Body of pancreas (tissue), 4 donors: ENCODE measurements around the gene ZBTB16. TPM values are rescaled to one million over a fixed set of nuclear protein-coding genes. Genes with fewer than 3 reads are reported as not detected.

Experiments used
- ATAC-seq: fragments of 150-250 bp; one replicate; pipeline ENCODE4 v1.9.1; 2016
- DNase-seq, 4 donors: peaks; one replicate each; pipeline ENCODE4 v3.0.0-alpha.2; 2019
- H3K27ac ChIP-seq, 4 donors: fragments of 200-600 bp; sonication (generic); 1 replicate in 3 of 4; 2 replicates in 1 of 4; pipeline versions ENCODE4 v1.5.1 to v1.6.1; 2016 to 2019; ENCODE audit warnings: mild to moderate bottlenecking in 1 of 4, mixed read lengths in 1 of 4, moderate library complexity in 1 of 4
- H3K27me3 ChIP-seq, 2 donors: fragments of 200-600 bp; sonication (generic); one replicate each; pipeline ENCODE4 v1.6.0; 2016; ENCODE audit warnings: mild to moderate bottlenecking in 1 of 2
- H3K36me3 ChIP-seq, 2 donors: fragments of 200-600 bp; sonication (generic); replicated peaks in 1 of 2; 2 replicates each; pipeline ENCODE4 v1.5.1; 2016; ENCODE audit warnings: low read depth in 2 of 2; ENCODE audit not compliant: insufficient read depth in 1 of 2
- H3K4me1 ChIP-seq: fragments of 200-600 bp; sonication (generic); one replicate; pipeline ENCODE4 v1.6.0; 2016
- H3K4me3 ChIP-seq, 2 donors: fragments of 200-600 bp; sonication (generic); 1 replicate in 1 of 2; 2 replicates in 1 of 2; pipeline ENCODE4 v1.5.1; 2016 to 2019
- H3K9me3 ChIP-seq, 3 donors: fragments of 200-600 bp; sonication (generic); 1 replicate in 2 of 3; 2 replicates in 1 of 3; pipeline ENCODE4 v1.5.1; 2016
- POLR2A ChIP-seq, 3 donors: fragments of 450-650 bp; IDR thresholded peaks; one replicate each; pipeline ENCODE4 v1.6.1; 2016; ENCODE audit warnings: antibody characterized with exemption in 3 of 3, mild to moderate bottlenecking in 2 of 3
- WGBS, 2 donors: methylation state at CpG; one replicate each; pipeline ENCODE4 v1.1.5; 2017; 5-methylcytosine and 5-hydroxymethylcytosine counted together
- intact Hi-C: fragments of 100-400 bp; cut with DNase I; formaldehyde crosslinking; loops from one replicate; pipeline ENCODE4 v1.15.1; 2023
- total RNA-seq, 2 donors: library from RNA; depleted of rRNA; stranded (reverse); fragments of >200 nt; gene quantifications; one replicate each; pipeline ENCODE4 v1.1.0, GENCODE V29; 2016
- TF ChIP-seq, protein P1 (sequence below), 7 experiments: fragments of 450-650 bp in 4 of 7; fragments of 200-600 bp in 3 of 7; sonication (generic) in 3 of 7; IDR thresholded peaks; one replicate each; pipeline ENCODE4 v1.5.1; 2016 to 2019; ENCODE audit warnings: antibody characterized with exemption in 7 of 7

Gene ZBTB16
- total RNA-seq, 2 donors from 2014 or later: 96.5 to 150 TPM

DNA sequence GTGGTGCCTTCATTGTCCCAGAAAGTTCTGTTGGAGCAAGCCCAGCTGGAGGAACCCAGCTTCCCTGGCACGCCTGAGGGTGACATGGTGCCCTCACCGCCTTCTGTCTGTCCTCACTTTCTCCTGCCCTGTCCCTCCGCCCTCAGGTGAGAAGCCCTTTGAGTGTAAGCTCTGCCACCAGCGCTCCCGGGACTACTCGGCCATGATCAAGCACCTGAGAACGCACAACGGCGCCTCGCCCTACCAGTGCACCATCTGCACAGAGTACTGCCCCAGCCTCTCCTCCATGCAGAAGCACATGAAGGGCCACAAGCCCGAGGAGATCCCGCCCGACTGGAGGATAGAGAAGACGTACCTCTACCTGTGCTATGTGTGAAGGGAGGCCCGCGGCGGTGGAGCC, 190.7 kb downstream of the ZBTB16 start:
- intact Hi-C loops: loop anchor here (10.0 kb wide), 1 partner anchor 205 kb away; no protein-coding TSS in a partner anchor
- Histone ChIP-seq H3K9me3 (no peaks in the 10 kb centered on the region), H3K27ac (no peak overlapping the region), H3K4me1 (no peaks in the 10 kb centered on the region), H3K27me3 (no peaks in the 10 kb centered on the region), H3K36me3 (peaks cover 14 to 41% of the 10 kb centered on the region in 2 donors), H3K4me3 (no peak overlapping the region)
- 91 to 95% methylated on average over 17 of the region's 17 CpGs for WGBS, 2 donors
- no peak for ATAC-seq
- no peak for TF ChIP-seq POLR2A (IDR thresholded peaks at IDR 0.05)
- TF ChIP-seq, protein P1, sequence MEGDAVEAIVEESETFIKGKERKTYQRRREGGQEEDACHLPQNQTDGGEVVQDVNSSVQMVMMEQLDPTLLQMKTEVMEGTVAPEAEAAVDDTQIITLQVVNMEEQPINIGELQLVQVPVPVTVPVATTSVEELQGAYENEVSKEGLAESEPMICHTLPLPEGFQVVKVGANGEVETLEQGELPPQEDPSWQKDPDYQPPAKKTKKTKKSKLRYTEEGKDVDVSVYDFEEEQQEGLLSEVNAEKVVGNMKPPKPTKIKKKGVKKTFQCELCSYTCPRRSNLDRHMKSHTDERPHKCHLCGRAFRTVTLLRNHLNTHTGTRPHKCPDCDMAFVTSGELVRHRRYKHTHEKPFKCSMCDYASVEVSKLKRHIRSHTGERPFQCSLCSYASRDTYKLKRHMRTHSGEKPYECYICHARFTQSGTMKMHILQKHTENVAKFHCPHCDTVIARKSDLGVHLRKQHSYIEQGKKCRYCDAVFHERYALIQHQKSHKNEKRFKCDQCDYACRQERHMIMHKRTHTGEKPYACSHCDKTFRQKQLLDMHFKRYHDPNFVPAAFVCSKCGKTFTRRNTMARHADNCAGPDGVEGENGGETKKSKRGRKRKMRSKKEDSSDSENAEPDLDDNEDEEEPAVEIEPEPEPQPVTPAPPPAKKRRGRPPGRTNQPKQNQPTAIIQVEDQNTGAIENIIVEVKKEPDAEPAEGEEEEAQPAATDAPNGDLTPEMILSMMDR (IDR thresholded peaks at IDR 0.05): no peak
- no peak for DNase-seq

- Histone ChIP-seq H3K36me3 (peaks cover 14 to 35% of the 10 kb centered on the region in 2 donors), H3K9me3 (no peaks in the 10 kb centered on the region), H3K4me3 (no peak overlapping the region), H3K4me1 (no peaks in the 10 kb centered on the region), H3K27me3 (no peaks in the 10 kb centered on the region), H3K27ac (no peak overlapping the region)
- intact Hi-C loops: loop anchor here (10.0 kb wide), 1 partner anchor 206 kb away; no protein-coding TSS in a partner anchor
- DNase-seq: no peak
- 90 to 95% methylated on average over 14 of the region's 14 CpGs for WGBS, 2 donors
- TF ChIP-seq, protein P1 (IDR thresholded peaks at IDR 0.05): no peak
- TF ChIP-seq POLR2A (IDR thresholded peaks at IDR 0.05): no peak
- ATAC-seq: peak; percentile 6
Observed at GRCh38 chr11:114250993-114251814, 191.7 kb downstream of the ZBTB16 start.

- Histone ChIP-seq H3K4me1 (peaks cover 3% of the 10 kb centered on the region), H3K9me3 (no peaks in the 10 kb centered on the region), H3K27ac (no peak overlapping the region), H3K27me3 (no peaks in the 10 kb centered on the region), H3K36me3 (peaks cover 14 to 32% of the 10 kb centered on the region in 2 donors), H3K4me3 (no peak overlapping the region)
- intact Hi-C loops: loop anchor here (10.0 kb wide), 1 partner anchor 207 kb away; no protein-coding TSS in a partner anchor
- ATAC-seq (peak; percentile 8), DNase-seq (no peak)
- WGBS, 2 donors: 76 to 91% methylated on average over 9 of the region's 9 CpGs
- TF ChIP-seq POLR2A (IDR thresholded peaks at IDR 0.05): no peak
- TF ChIP-seq, protein P1 (IDR thresholded peaks at IDR 0.05): no peak
Observed at GRCh38 chr11:114251815-114252337, 192.4 kb downstream of the ZBTB16 start.

- H3K27me3 ChIP-seq: no peaks in the 10 kb centered on the region
- DNase-seq (no peak), ATAC-seq (no peak)
- H3K27ac ChIP-seq: no peak overlapping the region
- H3K4me1 ChIP-seq: peaks cover 12% of the 10 kb centered on the region
- H3K4me3 ChIP-seq: no peak overlapping the region
- intact Hi-C loops: loop anchor here (10.0 kb wide), 1 partner anchor 208 kb away; no protein-coding TSS in a partner anchor
- 86 to 88% methylated on average over 9 of the region's 9 CpGs for WGBS, 2 donors
- H3K36me3 ChIP-seq: peaks cover 14 to 27% of the 10 kb centered on the region in 2 donors
- no peaks in the 10 kb centered on the region for H3K9me3 ChIP-seq
- TF ChIP-seq, protein P1 (IDR thresholded peaks at IDR 0.05): no peak
- no peak for TF ChIP-seq POLR2A (IDR thresholded peaks at IDR 0.05)
Observed at GRCh38 chr11:114252767-114253166, 193.3 kb downstream of the ZBTB16 start.
